ENCODE data around the gene RRP15.

RRP15 gene

GRCh38 chr1:218357211-218357892, 72.3 kb downstream of the RRP15 start:
- H3K4me3 ChIP-seq (ENCODE audit: low read length): no peak overlapping the region
- TF ChIP-seq CTCF (conservative IDR thresholded peaks at IDR 0.05; ENCODE audit: low read depth, low read length): no peak
- no peak for DNase-seq (ENCODE audit: low read depth)

GRCh38 chr1:218357893-218358232, 72.8 kb downstream of the RRP15 start:
- H3K4me3 ChIP-seq (ENCODE audit: low read length): no peak overlapping the region
- no peak for TF ChIP-seq CTCF (conservative IDR thresholded peaks at IDR 0.05; ENCODE audit: low read depth, low read length)

GRCh38 chr1:218361298-218362065, 76.4 kb downstream of the RRP15 start:
- TF ChIP-seq CTCF (conservative IDR thresholded peaks at IDR 0.05; ENCODE audit: low read depth, low read length): peak; percentile 73
- no peak for DNase-seq (ENCODE audit: low read depth)
- no peak overlapping the region for H3K4me3 ChIP-seq (ENCODE audit: low read length)

More at GRCh38 chr1:218357893-218358232, 72.8 kb downstream of the RRP15 start:
- no peak for DNase-seq (ENCODE audit: low read depth)

GRCh38 chr1:218362418-218363076, 77.5 kb downstream of the RRP15 start:
- no peak for TF ChIP-seq CTCF (conservative IDR thresholded peaks at IDR 0.05; ENCODE audit: low read depth, low read length)
- no peak overlapping the region for H3K4me3 ChIP-seq (ENCODE audit: low read length)
- no peak for DNase-seq (ENCODE audit: low read depth)

GRCh38 chr1:218363141-218363540, 78.0 kb downstream of the RRP15 start:
- no peak for DNase-seq (ENCODE audit: low read depth)
- TF ChIP-seq CTCF (conservative IDR thresholded peaks at IDR 0.05; ENCODE audit: low read depth, low read length): no peak
- no peak overlapping the region for H3K4me3 ChIP-seq (ENCODE audit: low read length)

GRCh38 chr1:218364028-218364710, 79.1 kb downstream of the RRP15 start:
- no peak for TF ChIP-seq CTCF (conservative IDR thresholded peaks at IDR 0.05; ENCODE audit: low read depth, low read length)
- no peak for DNase-seq (ENCODE audit: low read depth)
- H3K4me3 ChIP-seq (ENCODE audit: low read length): no peak overlapping the region
